CD4-positive, alpha-beta memory T cell (primary cell): ENCODE measurements around the gene KMT5B. TPM values are rescaled to one million over a fixed set of nuclear protein-coding genes. Genes with fewer than 3 reads are reported as not detected.

Experiments
- CTCF ChIA-PET: fragments of 350-600 bp; sonication (Branson Sonifier 250); formaldehyde crosslinking; loops from one replicate; lab custom pipeline; 2021; ENCODE audit warnings: inconsistent platforms; ENCODE audit not compliant: partially characterized antibody; lab: Charles Lee
- POLR2A ChIA-PET: fragments of 350-600 bp; sonication (Branson Sonifier 250); formaldehyde crosslinking; loops from one replicate; lab custom pipeline; 2021; ENCODE audit not compliant: partially characterized antibody; lab: Charles Lee
- DNase-seq, 5 donors: peaks; one replicate each; pipeline versions ENCODE4 v3.0.0 to v3.0.0-alpha.2; 2020 to 2022; ENCODE audit warnings: mixed read lengths in 1 of 5
- H3K27ac ChIP-seq: one replicate; pipeline ENCODE4 v1.7.0; 2013; ENCODE audit warnings: low read depth, low read length
- H3K27me3 ChIP-seq: 2 replicates; pipeline ENCODE4 v1.7.0; 2013; ENCODE audit warnings: mild to moderate bottlenecking, low read length, moderate library complexity; ENCODE audit not compliant: insufficient read depth
- H3K36me3 ChIP-seq: 2 replicates; pipeline ENCODE4 v1.7.0; 2013; ENCODE audit warnings: mild to moderate bottlenecking, low read length, moderate library complexity; ENCODE audit not compliant: insufficient read depth
- H3K4me1 ChIP-seq: 2 replicates; pipeline ENCODE4 v1.7.0; 2013; ENCODE audit warnings: mild to moderate bottlenecking, low read length, moderate library complexity; ENCODE audit not compliant: insufficient read depth
- H3K4me3 ChIP-seq, 2 donors: one replicate each; pipeline ENCODE4 v1.7.0; 2013; ENCODE audit warnings: low read length in 2 of 2, mild to moderate bottlenecking in 1 of 2
- H3K9me3 ChIP-seq, 2 donors: one replicate each; pipeline ENCODE4 v1.7.0; 2013; ENCODE audit warnings: low read length in 2 of 2, control low read depth in 1 of 2; ENCODE audit not compliant: control insufficient read depth in 1 of 2
- H3K27ac Mint-ChIP-seq, 7 donors: one replicate each; pipeline ENCODE4 v1.8.0; 2020 to 2021; ENCODE audit warnings: mixed read lengths in 7 of 7, mild to moderate bottlenecking in 6 of 7, inconsistent platforms in 3 of 7, moderate library complexity in 3 of 7
- H3K27me3 Mint-ChIP-seq, 2 donors: one replicate each; pipeline ENCODE4 v1.8.0; 2020 to 2021; ENCODE audit warnings: mixed read lengths in 2 of 2
- H3K36me3 Mint-ChIP-seq, 2 donors: one replicate each; pipeline ENCODE4 v1.8.0; 2020 to 2021; ENCODE audit warnings: mixed read lengths in 2 of 2, inconsistent platforms in 1 of 2, mild to moderate bottlenecking in 1 of 2
- H3K4me1 Mint-ChIP-seq, 4 donors: one replicate each; pipeline ENCODE4 v1.8.0; 2020 to 2021; ENCODE audit warnings: mixed read lengths in 4 of 4, mild to moderate bottlenecking in 1 of 4
- H3K4me3 Mint-ChIP-seq, 8 donors: one replicate each; pipeline ENCODE4 v1.8.0; 2020 to 2021; ENCODE audit warnings: mixed read lengths in 8 of 8, mild to moderate bottlenecking in 7 of 8, moderate library complexity in 6 of 8, inconsistent platforms in 3 of 8
- H3K9me3 Mint-ChIP-seq, 8 donors: one replicate each; pipeline ENCODE4 v1.8.0; 2020 to 2021; ENCODE audit warnings: mixed read lengths in 8 of 8, mild to moderate bottlenecking in 5 of 8, inconsistent platforms in 3 of 8, moderate library complexity in 1 of 8
- intact Hi-C: fragments of 100-400 bp; cut with micrococcal nuclease; formaldehyde crosslinking; loops from one replicate; pipeline ENCODE4 v1.15.1; 2023
- polyA plus RNA-seq, 2 donors: library from polyadenylated mRNA; unstranded; fragments of 300-500 nt; fragmentation: Illumina TruSeq; gene quantifications; one replicate each; pipeline ENCODE4 v1.2.3, GENCODE V29; 2021
- total RNA-seq, 2 experiments: library from RNA; stranded (reverse); gene quantifications; one replicate each; pipeline ENCODE4 v1.2.3, GENCODE V29; 2021

Gene KMT5B
- total and polyA plus RNA-seq, 4 experiments from 2014 or later: 27.9 to 61.7 (median 53.0) TPM

GRCh38 chr11:68142441-68143309, 70.4 kb downstream of the KMT5B start:
- H3K27ac Mint-ChIP-seq: peak overlapping the region in 1 of 7 donors; percentile 38
- peak overlapping the region in 5 of 8 donors; percentile 20 to 77 (median 41) for H3K4me3 Mint-ChIP-seq
- peaks cover 0 to 3% of the 10 kb centered on the region in 2 donors for H3K27me3 Mint-ChIP-seq
- H3K9me3 Mint-ChIP-seq: no peaks in the 10 kb centered on the region
- H3K36me3 Mint-ChIP-seq: no peaks in the 10 kb centered on the region
- Histone ChIP-seq H3K27me3 (no peaks in the 10 kb centered on the region), H3K4me3 (no peak overlapping the region), H3K36me3 (no peaks in the 10 kb centered on the region), H3K9me3 (no peaks in the 10 kb centered on the region), H3K27ac (no peak overlapping the region), H3K4me1 (peaks cover 11% of the 10 kb centered on the region)
- POLR2A ChIA-PET: no interaction called here
- intact Hi-C loops: no loop called here
- CTCF ChIA-PET: no interaction called here
- H3K4me1 Mint-ChIP-seq: peaks cover 4 to 14% (median 7%) of the 10 kb centered on the region in 4 donors
- no peak for DNase-seq

- Histone ChIP-seq H3K9me3 (no peaks in the 10 kb centered on the region), H3K27ac (no peak overlapping the region), H3K36me3 (no peaks in the 10 kb centered on the region), H3K27me3 (no peaks in the 10 kb centered on the region), H3K4me3 (no peak overlapping the region), H3K4me1 (peaks cover 11% of the 10 kb centered on the region)
- H3K27ac Mint-ChIP-seq: peak overlapping the region in 4 of 7 donors; percentile 38 to 84 (median 76)
- H3K4me1 Mint-ChIP-seq: peaks cover 4 to 14% (median 7%) of the 10 kb centered on the region in 4 donors
- H3K27me3 Mint-ChIP-seq: peaks cover 0 to 3% of the 10 kb centered on the region in 2 donors
- CTCF ChIA-PET: no interaction called here
- POLR2A ChIA-PET: no interaction called here
- peak overlapping the region; percentile 20 to 77 (median 66) for H3K4me3 Mint-ChIP-seq
- intact Hi-C loops: no loop called here
- H3K36me3 Mint-ChIP-seq: no peaks in the 10 kb centered on the region
- H3K9me3 Mint-ChIP-seq: no peaks in the 10 kb centered on the region
- peak in 2 of 5 donors; percentile 6 to 48 for DNase-seq
These were observed 71.1 kb downstream of the KMT5B start for GRCh38 chr11:68142028-68142412.

GRCh38 chr11:68141246-68142027, 71.7 kb downstream of the KMT5B start:
- intact Hi-C loops: no loop called here
- H3K27ac ChIP-seq: no peak overlapping the region

DNA sequence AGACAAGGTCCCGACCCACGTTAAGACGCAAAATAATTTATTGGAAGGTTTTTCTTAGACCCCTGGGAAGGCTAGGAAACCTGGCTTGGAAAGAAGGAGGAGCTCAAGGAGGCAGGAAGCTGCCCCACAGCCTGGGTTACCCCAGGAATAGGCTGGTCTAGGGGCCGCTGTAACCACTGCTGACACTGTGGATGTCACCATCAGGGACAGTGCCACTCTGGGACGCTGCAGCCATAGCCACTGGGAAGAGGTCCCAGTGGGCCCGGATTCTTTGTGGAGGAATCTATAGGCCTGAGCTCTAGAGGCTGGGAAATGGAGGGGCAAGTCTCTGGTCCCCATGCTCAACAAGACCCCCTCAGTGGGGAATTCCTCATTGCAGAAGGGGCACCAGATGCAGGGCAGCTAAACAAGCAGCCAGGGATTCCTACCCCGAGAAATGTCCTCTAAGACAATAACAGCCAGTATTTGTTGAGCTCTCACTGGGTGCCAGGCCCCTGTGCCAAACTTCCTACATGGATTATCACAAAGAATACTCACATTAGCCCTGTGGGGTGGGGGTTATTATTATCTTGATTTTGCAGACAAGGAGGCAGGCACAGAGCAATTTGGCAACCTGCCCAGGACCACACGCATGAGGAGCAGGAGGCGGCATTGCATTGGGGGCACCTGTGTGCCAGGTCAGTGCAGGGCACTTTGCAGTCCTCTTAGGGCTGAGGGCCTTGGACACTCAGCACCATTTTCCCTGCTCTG, 72.4 kb downstream of the KMT5B start:
- Histone ChIP-seq H3K27me3 (no peaks in the 10 kb centered on the region), H3K9me3 (no peaks in the 10 kb centered on the region), H3K27ac (no peak overlapping the region), H3K4me3 (no peak overlapping the region), H3K4me1 (peaks cover 11% of the 10 kb centered on the region), H3K36me3 (no peaks in the 10 kb centered on the region)
- intact Hi-C loops: no loop called here
- DNase-seq: no peak
- POLR2A ChIA-PET: no interaction called here
- Mint-ChIP-seq H3K27me3 (peaks cover 0 to 3% of the 10 kb centered on the region in 2 donors), H3K27ac (no peak overlapping the region), H3K4me1 (peaks cover 4 to 14% (median 7%) of the 10 kb centered on the region in 4 donors), H3K36me3 (no peaks in the 10 kb centered on the region), H3K9me3 (no peaks in the 10 kb centered on the region), H3K4me3 (no peak overlapping the region)
- CTCF ChIA-PET: no interaction called here

More at GRCh38 chr11:68141246-68142027, 71.7 kb downstream of the KMT5B start:
- Histone ChIP-seq H3K9me3 (no peaks in the 10 kb centered on the region), H3K27me3 (no peaks in the 10 kb centered on the region), H3K4me1 (peaks cover 11% of the 10 kb centered on the region), H3K36me3 (no peaks in the 10 kb centered on the region), H3K4me3 (no peak overlapping the region)
- no peak for DNase-seq
- POLR2A ChIA-PET: no interaction called here
- peak overlapping the region in 2 of 7 donors; percentile 38 to 43 for H3K27ac Mint-ChIP-seq
- H3K36me3 Mint-ChIP-seq: no peaks in the 10 kb centered on the region
- peak overlapping the region in 4 of 8 donors; percentile 57 to 77 (median 76) for H3K4me3 Mint-ChIP-seq
- H3K27me3 Mint-ChIP-seq: peaks cover 0 to 3% of the 10 kb centered on the region in 2 donors
- H3K4me1 Mint-ChIP-seq: peaks cover 4 to 14% (median 7%) of the 10 kb centered on the region in 4 donors
- CTCF ChIA-PET: no interaction called here
- no peaks in the 10 kb centered on the region for H3K9me3 Mint-ChIP-seq

- no peak overlapping the region for H3K27ac Mint-ChIP-seq
- Histone ChIP-seq H3K27ac (no peak overlapping the region), H3K4me1 (peaks cover 11% of the 10 kb centered on the region), H3K36me3 (no peaks in the 10 kb centered on the region), H3K9me3 (no peaks in the 10 kb centered on the region), H3K4me3 (no peak overlapping the region), H3K27me3 (no peaks in the 10 kb centered on the region)
- CTCF ChIA-PET: interaction anchor here (0.7 to 1.0 kb wide), 2 partner anchors 11 to 106 kb away, joined by 4 read pairs; no protein-coding TSS in a partner anchor
- H3K9me3 Mint-ChIP-seq: peaks cover 0 to 4% (median 0%) of the 10 kb centered on the region in 8 donors
- POLR2A ChIA-PET: no interaction called here
- DNase-seq: no peak
- H3K36me3 Mint-ChIP-seq: no peaks in the 10 kb centered on the region
- intact Hi-C loops: no loop called here
- H3K4me3 Mint-ChIP-seq: no peak overlapping the region
- peaks cover 0 to 3% of the 10 kb centered on the region in 2 donors for H3K27me3 Mint-ChIP-seq
- H3K4me1 Mint-ChIP-seq: peaks cover 7 to 14% (median 8%) of the 10 kb centered on the region in 4 donors
These were observed 74.9 kb downstream of the KMT5B start for GRCh38 chr11:68138237-68138636.

- no peak for DNase-seq
- H3K27ac ChIP-seq: no peak overlapping the region
- H3K9me3 ChIP-seq: no peaks in the 10 kb centered on the region
- no peaks in the 10 kb centered on the region for H3K36me3 ChIP-seq
- ChIA-PET CTCF (no interaction called here), POLR2A (no interaction called here)
- intact Hi-C loops: no loop called here
- Mint-ChIP-seq H3K4me1 (peaks cover 7 to 14% (median 8%) of the 10 kb centered on the region in 4 donors), H3K9me3 (peaks cover 0 to 5% (median 1%) of the 10 kb centered on the region in 8 donors), H3K27ac (no peak overlapping the region), H3K27me3 (peaks cover 0 to 3% of the 10 kb centered on the region in 2 donors), H3K4me3 (no peak overlapping the region), H3K36me3 (no peaks in the 10 kb centered on the region)
- no peaks in the 10 kb centered on the region for H3K27me3 ChIP-seq
- no peak overlapping the region for H3K4me3 ChIP-seq
- H3K4me1 ChIP-seq: peaks cover 11% of the 10 kb centered on the region
These were observed 75.3 kb downstream of the KMT5B start for GRCh38 chr11:68137833-68138232.
